ENCODE measurements around the gene CT47A7.
"Not testable (repeated sequence)": the region's sequence is repeated elsewhere in the genome, so short reads cannot be mapped to it uniquely, and the experiment has no call there.

Gene CT47A7

GRCh38 chrX:120956500-120956899 lies at the start of gene CT47A7:
TSS of gene CT47A7 (minus strand) at chrX:120956600. CDS start at chrX:120956345, 255 bp downstream.
- in situ Hi-C loops (cut with MboI; ENCODE audit: low sequenced_read_pairs) = not testable (repeated sequence)

- in situ Hi-C loops (cut with MboI; ENCODE audit: low sequenced_read_pairs) = no loop called here
Measured at GRCh38 chrX:121000589-121000988, 44.2 kb upstream of the CT47A7 start.

- in situ Hi-C loops (cut with MboI; ENCODE audit: low sequenced_read_pairs) = no loop called here
Measured at GRCh38 chrX:120999413-120999812, 43.0 kb upstream of the CT47A7 start.

GRCh38 chrX:120985660-120986059 lies 29.3 kb upstream of the CT47A7 start, which contains the start of gene CT47A1:
TSS of gene CT47A1 (minus strand) at chrX:120985760. CDS start at chrX:120985529, 231 bp downstream.
- in situ Hi-C loops (cut with MboI; ENCODE audit: low sequenced_read_pairs) = not testable (repeated sequence)
